Measurements from ENCODE around the gene GPR132.
A peak's percentile ranks its signal among the peaks of the same experiment; 100 is the strongest.

DNA sequence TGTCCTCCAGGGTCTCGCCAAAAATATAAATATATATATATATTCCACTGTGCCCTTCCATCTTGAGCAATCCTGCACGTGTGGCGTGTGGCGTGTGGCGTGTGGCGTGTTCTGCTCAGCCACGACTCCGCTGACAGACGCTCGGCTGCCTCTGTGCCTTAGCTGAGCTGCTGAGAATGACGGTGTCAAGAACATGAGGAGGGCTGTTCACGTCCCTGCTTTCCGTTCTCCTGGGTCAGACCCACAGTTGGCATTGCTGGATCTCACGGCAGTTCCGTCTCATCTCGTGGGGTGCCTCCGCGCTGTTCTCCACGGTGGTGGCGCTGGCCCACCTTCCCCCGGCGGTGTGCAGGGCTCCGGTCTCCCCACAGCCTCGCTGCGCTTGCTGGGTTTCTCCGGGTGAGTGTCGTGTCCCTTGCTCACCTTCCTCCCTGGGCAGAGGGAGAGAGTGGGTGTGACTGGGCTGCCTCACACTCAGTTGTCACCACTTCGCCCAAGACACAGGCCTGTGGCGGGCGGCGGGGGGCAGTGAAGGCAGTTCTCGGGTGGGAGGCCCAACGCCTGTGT is 9.4 kb downstream of the GPR132 start:
- TF ChIP-seq, protein P1, sequence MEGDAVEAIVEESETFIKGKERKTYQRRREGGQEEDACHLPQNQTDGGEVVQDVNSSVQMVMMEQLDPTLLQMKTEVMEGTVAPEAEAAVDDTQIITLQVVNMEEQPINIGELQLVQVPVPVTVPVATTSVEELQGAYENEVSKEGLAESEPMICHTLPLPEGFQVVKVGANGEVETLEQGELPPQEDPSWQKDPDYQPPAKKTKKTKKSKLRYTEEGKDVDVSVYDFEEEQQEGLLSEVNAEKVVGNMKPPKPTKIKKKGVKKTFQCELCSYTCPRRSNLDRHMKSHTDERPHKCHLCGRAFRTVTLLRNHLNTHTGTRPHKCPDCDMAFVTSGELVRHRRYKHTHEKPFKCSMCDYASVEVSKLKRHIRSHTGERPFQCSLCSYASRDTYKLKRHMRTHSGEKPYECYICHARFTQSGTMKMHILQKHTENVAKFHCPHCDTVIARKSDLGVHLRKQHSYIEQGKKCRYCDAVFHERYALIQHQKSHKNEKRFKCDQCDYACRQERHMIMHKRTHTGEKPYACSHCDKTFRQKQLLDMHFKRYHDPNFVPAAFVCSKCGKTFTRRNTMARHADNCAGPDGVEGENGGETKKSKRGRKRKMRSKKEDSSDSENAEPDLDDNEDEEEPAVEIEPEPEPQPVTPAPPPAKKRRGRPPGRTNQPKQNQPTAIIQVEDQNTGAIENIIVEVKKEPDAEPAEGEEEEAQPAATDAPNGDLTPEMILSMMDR (IDR thresholded peaks at IDR 0.05 in 8 of 11, conservative IDR thresholded peaks at IDR 0.05 in 3 of 11), result no peak
- no peak for TF ChIP-seq POLR2A (IDR thresholded peaks at IDR 0.05)
- TF ChIP-seq POLR2AphosphoS5 (IDR thresholded peaks at IDR 0.05), result peak in 1 of 3 donors; percentile 22
